Ovary (tissue), 3 donors: Measurements from ENCODE around the gene WNK4.
"Not testable (repeated sequence)": the region's sequence is repeated elsewhere in the genome, so short reads cannot be mapped to it uniquely, and the experiment has no call there.

ENCODE experiments used
- CTCF ChIP-seq, 3 donors: fragments of 450-650 bp in 2 of 3; fragments of 200-600 bp in 1 of 3; IDR thresholded peaks; one replicate each; pipeline versions ENCODE4 v1.5.1 to v1.8.0; 2016 to 2022; ENCODE audit warnings: antibody characterized with exemption in 3 of 3, mild to moderate bottlenecking in 1 of 3
- POLR2A ChIP-seq: fragments of 450-650 bp; IDR thresholded peaks from one replicate; pipeline ENCODE4 v1.6.1; 2017; ENCODE audit warnings: antibody characterized with exemption, mild to moderate bottlenecking, moderate library complexity
- donor health status: DM: no; HTN: no; CAD: no.

GRCh38 chr17:42742916-42743315, 37.5 kb upstream of the WNK4 start:
- TF ChIP-seq CTCF (IDR thresholded peaks at IDR 0.05); POLR2A: not testable (repeated sequence)
